Measurements from ENCODE around the gene JMJD6.
"Not testable (repeated sequence)": the region's sequence is repeated elsewhere in the genome, so short reads cannot be mapped to it uniquely, and the experiment has no call there.

Gene JMJD6

DNA sequence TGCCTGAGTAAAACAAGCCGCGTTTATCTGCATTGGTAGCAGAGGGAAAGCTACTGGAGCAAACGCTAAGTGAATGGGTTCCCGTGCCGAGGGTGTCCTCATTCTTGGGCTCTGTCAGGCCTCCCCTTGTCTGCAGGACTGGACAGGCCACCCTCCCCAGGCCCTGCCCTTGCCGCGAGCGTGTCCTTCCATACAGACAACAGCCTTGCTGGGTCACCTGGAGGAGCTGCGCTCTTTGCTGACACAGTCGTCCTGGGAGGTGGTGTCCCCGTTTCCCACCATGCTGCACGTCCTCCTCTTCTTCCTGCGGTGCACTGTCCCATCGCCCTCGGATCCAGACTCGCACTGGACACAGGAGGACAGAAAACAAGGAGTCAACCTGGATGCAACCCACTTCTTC is 7.9 kb downstream of the JMJD6 start:
- DNase-seq (ENCODE audit: extremely low read depth in 1 of 2, low read depth in 1 of 2), result no peak

GRCh38 chr17:76716839-76717215 is 9.6 kb downstream of the JMJD6 start:
- no peak for DNase-seq (ENCODE audit: extremely low read depth in 1 of 2, low read depth in 1 of 2)

DNA sequence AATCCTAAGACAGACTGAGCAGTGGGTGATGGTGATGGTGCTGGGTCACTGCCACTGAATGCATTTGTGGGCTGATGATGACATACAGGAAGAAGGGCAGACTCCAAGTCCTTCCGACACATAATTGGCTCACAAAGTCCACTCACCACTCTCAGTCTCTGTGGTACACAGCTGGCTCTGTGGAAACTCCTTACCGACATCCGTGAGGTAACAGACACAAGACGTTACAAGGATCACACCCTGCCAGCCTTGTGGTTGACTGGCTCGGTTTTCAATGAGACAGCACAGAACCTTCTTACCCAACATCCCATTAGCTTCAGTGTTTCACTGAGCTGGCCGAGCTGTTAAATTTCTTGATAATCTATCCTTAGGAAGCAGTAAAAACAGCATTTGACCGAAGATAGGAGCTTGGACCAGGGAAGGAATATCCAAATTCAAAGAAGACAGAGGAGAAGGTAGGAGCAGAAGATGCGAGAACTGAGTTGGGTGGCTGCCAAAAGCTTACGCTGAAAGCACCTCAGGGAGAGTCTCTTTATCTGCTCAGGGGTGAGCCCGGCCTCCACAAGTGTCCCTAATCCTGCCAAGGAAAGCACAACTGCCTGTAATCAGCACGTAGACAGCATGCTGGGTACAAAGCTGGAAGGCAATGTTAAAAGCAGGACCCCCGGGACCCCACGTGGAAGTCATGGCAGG is 10.1 kb downstream of the JMJD6 start:
- peak; percentile 53 to 80 for DNase-seq (ENCODE audit: extremely low read depth in 1 of 2, low read depth in 1 of 2)

GRCh38 chr17:76715496-76715830 is 10.9 kb downstream of the JMJD6 start:
- no peak for DNase-seq (ENCODE audit: extremely low read depth in 1 of 2, low read depth in 1 of 2)

- DNase-seq (ENCODE audit: extremely low read depth in 1 of 2, low read depth in 1 of 2), result peak in 1 of 2 donors; percentile 32
Measured at GRCh38 chr17:76714822-76715495, 11.4 kb downstream of the JMJD6 start.

- no peak for DNase-seq (ENCODE audit: extremely low read depth in 1 of 2, low read depth in 1 of 2)
Measured at GRCh38 chr17:76714336-76714735, 12.1 kb downstream of the JMJD6 start.

GRCh38 chr17:76713765-76714164 is 12.6 kb downstream of the JMJD6 start:
- no peak for DNase-seq (ENCODE audit: extremely low read depth in 1 of 2, low read depth in 1 of 2)

- not testable (repeated sequence) for DNase-seq (ENCODE audit: extremely low read depth in 1 of 2, low read depth in 1 of 2)
Measured at GRCh38 chr17:76712321-76712720, 14.1 kb downstream of the JMJD6 start.

GRCh38 chr17:76710863-76711611 is 15.4 kb downstream of the JMJD6 start, which contains the start of gene MXRA7:
Gene MXRA7 (minus strand): TSS chr17:76710965. CDS start chr17:76710946, 19 bp downstream.
- DNase-seq (ENCODE audit: extremely low read depth in 1 of 2, low read depth in 1 of 2), result peak; percentile 35

GRCh38 chr17:76709951-76710862 is 16.2 kb downstream of the JMJD6 start:
- DNase-seq (ENCODE audit: extremely low read depth in 1 of 2, low read depth in 1 of 2), result not testable (repeated sequence)

DNA sequence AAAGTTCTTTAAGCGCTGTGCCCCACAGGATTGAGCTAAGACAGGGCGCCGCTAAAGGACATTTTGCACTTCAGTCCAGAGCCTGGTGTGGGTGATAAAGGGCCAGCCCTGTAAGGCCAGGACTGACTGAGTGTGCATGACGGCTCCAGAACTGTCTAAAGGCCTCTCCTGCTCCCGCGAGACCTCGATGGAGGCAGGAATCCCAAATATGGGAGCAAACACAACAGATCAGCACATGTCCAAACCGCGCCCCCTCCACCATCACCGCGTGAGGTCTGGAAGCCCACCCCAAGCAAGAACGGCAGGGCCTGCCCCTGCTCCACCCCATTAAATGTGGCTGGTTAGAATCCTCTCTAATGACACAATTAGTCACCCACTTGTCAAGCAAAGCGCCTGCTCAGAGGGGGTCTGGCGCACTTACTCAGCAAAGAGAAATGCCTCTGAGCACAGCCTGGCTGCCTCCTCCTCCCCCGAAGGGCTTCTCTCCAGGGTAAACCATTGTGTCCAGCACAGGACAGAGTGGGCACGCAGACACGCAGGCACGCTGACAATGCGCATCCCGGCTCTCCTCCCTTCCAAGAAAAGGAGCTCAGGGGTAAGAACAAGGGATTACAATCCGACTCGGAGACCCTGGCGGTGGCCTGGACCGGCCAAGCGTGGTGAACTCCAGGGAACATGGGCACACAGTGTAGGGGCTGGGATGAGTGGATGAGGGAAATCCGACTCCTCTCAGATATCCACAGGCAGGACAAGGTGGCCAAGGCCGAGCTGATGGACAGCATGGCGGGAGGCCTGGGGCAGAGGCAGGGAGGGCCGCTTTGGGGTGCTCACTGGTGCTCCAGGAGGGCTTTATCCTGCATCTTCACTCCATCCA is 17.1 kb downstream of the JMJD6 start:
- DNase-seq (ENCODE audit: extremely low read depth in 1 of 2, low read depth in 1 of 2), result no peak

- DNase-seq (ENCODE audit: extremely low read depth in 1 of 2, low read depth in 1 of 2), result no peak
Measured at GRCh38 chr17:76707985-76708807, 18.2 kb downstream of the JMJD6 start.

- DNase-seq (ENCODE audit: extremely low read depth in 1 of 2, low read depth in 1 of 2), result no peak
Measured at GRCh38 chr17:76706817-76707216, 19.6 kb downstream of the JMJD6 start.

- DNase-seq (ENCODE audit: extremely low read depth in 1 of 2, low read depth in 1 of 2), result no peak
Measured at GRCh38 chr17:76704805-76705204, 21.6 kb downstream of the JMJD6 start.

DNA sequence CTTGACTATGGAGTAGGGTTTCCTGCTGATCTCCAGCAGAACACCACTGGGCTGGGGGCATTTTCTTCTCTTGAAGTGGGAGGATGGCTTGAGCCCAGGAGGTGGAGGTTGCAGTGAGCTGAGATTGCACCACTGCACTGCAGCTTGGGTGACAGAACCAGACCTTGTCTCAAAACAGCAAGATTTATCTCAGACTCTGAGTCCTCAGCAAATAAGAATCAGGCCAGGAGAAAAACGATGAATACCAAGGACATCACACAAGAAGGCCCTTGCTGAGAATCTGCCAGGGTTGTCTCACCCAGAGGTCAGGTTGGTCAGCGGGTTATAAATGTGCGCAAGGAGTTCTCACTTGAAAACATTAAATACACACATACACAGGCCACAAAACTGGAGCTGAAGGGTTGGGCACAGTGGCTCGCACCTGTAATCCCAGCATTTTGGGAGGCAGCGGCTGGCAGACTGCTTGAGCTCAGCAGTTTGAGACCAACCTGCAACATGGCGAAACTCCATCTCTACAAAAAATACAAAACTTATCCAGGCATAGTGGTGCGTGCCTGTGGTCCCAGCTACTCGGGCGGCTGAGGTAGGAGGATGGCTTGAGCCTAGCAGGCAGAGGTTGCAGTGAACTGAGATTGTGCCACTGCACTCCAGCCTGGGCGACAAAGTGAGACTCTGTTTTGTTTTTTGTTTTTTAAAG is 23.3 kb downstream of the JMJD6 start:
- no peak for DNase-seq (ENCODE audit: extremely low read depth in 1 of 2, low read depth in 1 of 2)

GRCh38 chr17:76702076-76702475 is 24.3 kb downstream of the JMJD6 start:
- no peak for DNase-seq (ENCODE audit: extremely low read depth in 1 of 2, low read depth in 1 of 2)

GRCh38 chr17:76701471-76701967 is 24.9 kb downstream of the JMJD6 start:
- DNase-seq (ENCODE audit: extremely low read depth in 1 of 2, low read depth in 1 of 2), result no peak

Data from stimulated activated CD8-positive, alpha-beta memory T cell treated with anti-CD3 and anti-CD28 coated beads, Interleukin-7, amount 100 ng/mL, for 48 hours (primary cell).